Kidney epithelial cell (primary cell): ENCODE data around the gene CNOT1. TPM values are rescaled to one million over a fixed set of nuclear protein-coding genes. Genes with fewer than 3 reads are reported as not detected.

Experiments used
- DNase-seq: peaks from one replicate; pipeline ENCODE4 v3.0.0-alpha.2; 2010; ENCODE audit warnings: low read depth
- H3K27me3 ChIP-seq: 2 replicates; pipeline ENCODE4 v1.6.0; 2011; ENCODE audit warnings: low read length; ENCODE audit not compliant: control insufficient read depth, insufficient read depth
- H3K36me3 ChIP-seq: 2 replicates; pipeline ENCODE4 v1.5.1; 2011; ENCODE audit warnings: low read length; ENCODE audit not compliant: control insufficient read depth, insufficient read depth
- H3K4me3 ChIP-seq: 2 replicates; pipeline ENCODE4 v1.5.1; 2011; ENCODE audit warnings: low read depth, mild to moderate bottlenecking, control low read depth, low read length
- CTCF ChIP-seq: IDR thresholded peaks from 2 replicates; pipeline ENCODE4 v1.5.1; 2011; ENCODE audit warnings: mild to moderate bottlenecking, moderate library complexity, low read length, control low read depth, inconsistent platforms; ENCODE audit not compliant: insufficient read depth, poor library complexity, severe bottlenecking
- total RNA-seq: library from RNA; depleted of rRNA; stranded (reverse); fragments of >200 nt; gene quantifications from 2 replicates; pipeline ENCODE4 v1.2.3, GENCODE V29; 2015

Gene CNOT1
- 124 and 132 TPM in 2 replicates for total RNA-seq

GRCh38 chr16:58629733-58630640, at the start of gene CNOT1:
Gene CNOT1 (minus strand): TSS chr16:58629826. CDS start chr16:58599337, 30,489 bp downstream.
- TF ChIP-seq CTCF = no peak
- Histone ChIP-seq H3K4me3 (peak within 1 kb of the TSS; percentile 68), H3K36me3 (no peaks in the 10 kb centered on the region), H3K27me3 (no peaks in the 10 kb centered on the region)
- DNase-seq = peak; percentile 98

GRCh38 chr16:58678716-58679115, 49.1 kb upstream of the CNOT1 start:
- Histone ChIP-seq H3K4me3 (no peak overlapping the region), H3K27me3 (no peaks in the 10 kb centered on the region), H3K36me3 (peaks cover 1% of the 10 kb centered on the region)
- TF ChIP-seq CTCF = peak; percentile 40
- DNase-seq = no peak

GRCh38 chr16:58678269-58678668, 48.6 kb upstream of the CNOT1 start:
- Histone ChIP-seq H3K27me3 (no peaks in the 10 kb centered on the region), H3K36me3 (peaks cover 1% of the 10 kb centered on the region), H3K4me3 (no peak overlapping the region)
- TF ChIP-seq CTCF = no peak
- no peak for DNase-seq

GRCh38 chr16:58670946-58671583, 41.4 kb upstream of the CNOT1 start:
- no peak for TF ChIP-seq CTCF
- DNase-seq = no peak
- H3K36me3 ChIP-seq = peaks cover 2% of the 10 kb centered on the region
- H3K27me3 ChIP-seq = no peaks in the 10 kb centered on the region
- no peak overlapping the region for H3K4me3 ChIP-seq

GRCh38 chr16:58670177-58670576, 40.6 kb upstream of the CNOT1 start:
- TF ChIP-seq CTCF = no peak
- Histone ChIP-seq H3K27me3 (no peaks in the 10 kb centered on the region), H3K36me3 (peaks cover 1% of the 10 kb centered on the region), H3K4me3 (no peak overlapping the region)
- DNase-seq = no peak
